Kidney capillary endothelial cell (primary cell): Measurements from ENCODE around the gene ALPP.
"Not testable (repeated sequence)": the region's sequence is repeated elsewhere in the genome, so short reads cannot be mapped to it uniquely, and the experiment has no call there.

Source experiments
- DNase-seq: peaks from one replicate; pipeline ENCODE4 v3.0.0-alpha.2; 2018; ENCODE audit warnings: low spot score

The ALPP gene

GRCh38 chr2:232422051-232422450, 43.5 kb downstream of the ALPP start:
- DNase-seq: no peak

DNA sequence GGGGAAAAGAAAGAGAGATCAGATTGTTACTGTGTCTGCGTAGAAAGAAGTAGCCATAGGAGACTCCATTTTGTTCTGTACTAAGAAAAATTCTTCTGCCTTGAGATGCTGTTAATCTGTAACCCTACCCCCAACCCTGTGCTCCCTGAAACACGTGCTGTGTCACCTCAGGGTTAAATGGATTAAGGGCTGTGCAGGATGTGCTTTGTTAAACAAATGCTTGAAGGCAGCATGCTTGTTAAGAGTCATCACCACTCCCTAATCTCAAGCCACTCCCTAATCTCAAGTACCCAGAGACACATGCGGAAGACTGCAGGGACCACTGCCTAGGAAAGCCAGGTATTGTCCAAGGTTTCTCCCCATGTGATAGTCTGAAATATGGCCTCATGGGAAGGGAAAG, 44.4 kb downstream of the ALPP start:
- not testable (repeated sequence) for DNase-seq

DNA sequence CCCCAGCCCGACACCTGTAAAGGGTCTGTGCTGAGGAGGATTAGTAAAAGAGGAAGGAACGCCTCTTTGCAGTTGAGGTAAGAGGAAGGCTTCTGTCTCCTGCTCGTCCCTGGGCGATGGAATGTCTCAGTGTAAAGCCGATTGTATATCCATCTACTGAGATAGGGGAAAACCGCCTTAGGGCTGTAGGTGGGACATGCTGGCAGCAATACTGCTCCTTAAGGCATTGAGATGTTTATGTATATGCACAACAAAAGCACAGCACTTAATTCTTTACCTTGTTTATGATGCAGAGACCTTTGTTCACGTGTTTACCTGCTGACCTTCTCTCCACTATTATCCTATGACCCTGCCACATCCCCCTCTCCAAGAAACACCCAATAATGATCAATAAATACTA, 44.9 kb downstream of the ALPP start:
- not testable (repeated sequence) for DNase-seq

DNA sequence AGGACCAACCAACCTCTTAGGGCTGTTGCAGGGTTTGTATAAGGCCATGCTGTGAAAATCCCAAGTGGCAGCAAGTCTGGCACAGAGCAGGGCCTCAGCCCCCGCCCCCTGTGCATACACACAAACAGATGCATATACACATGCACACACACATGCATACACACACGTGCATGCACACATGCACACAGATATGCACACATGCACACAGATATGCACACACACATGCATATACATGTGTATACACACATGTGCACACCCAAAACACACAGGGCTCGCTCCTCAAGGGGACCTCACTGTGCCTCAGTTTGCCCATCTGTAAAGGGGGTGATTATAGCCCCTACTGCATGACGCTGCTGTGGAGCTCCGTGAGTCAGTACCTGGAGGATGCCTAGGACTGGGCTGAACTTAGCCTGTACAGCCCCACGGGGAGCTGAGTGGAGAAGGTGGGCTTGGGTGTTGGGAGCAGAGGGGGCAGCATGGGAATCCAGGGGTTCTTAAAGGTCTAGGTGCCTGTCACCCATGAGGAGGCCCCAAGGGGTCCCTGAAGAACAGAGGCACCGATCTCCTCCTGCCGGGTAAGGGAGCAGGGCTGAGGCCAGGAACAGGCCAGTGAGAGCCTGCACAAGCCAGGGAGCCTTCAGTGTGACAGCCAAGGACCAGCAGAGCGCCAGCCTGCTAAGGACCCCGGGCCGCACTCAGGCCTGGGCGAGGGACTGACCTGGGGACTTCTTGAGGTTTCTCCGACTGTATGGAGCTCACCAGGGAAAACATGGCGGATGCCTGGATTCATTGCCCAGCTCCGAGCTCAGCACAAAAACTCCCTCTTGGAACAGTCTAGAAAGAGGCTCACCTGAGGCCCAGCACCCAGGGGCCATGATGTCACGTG, 53.4 kb downstream of the ALPP start:
- no peak for DNase-seq
